DND-41 (cell line): ENCODE data around the gene LILRB3.

Experiments used
- ATAC-seq: fragments of 200-7000 bp; cut with Tn5 transposase; 3 replicates; pipeline ENCODE4 v1.9.1; 2021; ENCODE audit warnings: low read depth; ENCODE audit not compliant: insufficient read depth
- DNase-seq: peaks from one replicate; pipeline ENCODE4 v3.0.0-alpha.2; 2020
- H2AFZ ChIP-seq: 2 replicates; pipeline ENCODE4 v1.6.0; 2012; ENCODE audit warnings: low read depth, low read length
- H3K27ac ChIP-seq: 2 replicates; pipeline ENCODE4 v1.5.1; 2012; ENCODE audit warnings: low read length, inconsistent platforms
- H3K27me3 ChIP-seq: fragments of 200-600 bp; sonication (generic); 2 replicates; pipeline ENCODE4 v1.6.0; 2012; ENCODE audit warnings: low read length, mild to moderate bottlenecking, inconsistent platforms; ENCODE audit not compliant: insufficient read depth, poor library complexity
- H3K36me3 ChIP-seq: 2 replicates; pipeline ENCODE4 v1.5.1; 2012; ENCODE audit warnings: low read length, inconsistent platforms; ENCODE audit not compliant: insufficient read depth
- H3K4me1 ChIP-seq: 2 replicates; pipeline ENCODE4 v1.5.1; 2012; ENCODE audit warnings: mild to moderate bottlenecking, low read length; ENCODE audit not compliant: insufficient read depth
- H3K4me2 ChIP-seq: 2 replicates; pipeline ENCODE4 v1.6.0; 2012; ENCODE audit warnings: mild to moderate bottlenecking, moderate library complexity, low read length, inconsistent platforms; ENCODE audit not compliant: insufficient read depth
- H3K4me3 ChIP-seq, 2 experiments: fragments of 200-600 bp in 1 of 2; shearing (Covaris generic) in 1 of 2; 2 replicates each; pipeline ENCODE4 v1.5.1; 2012 to 2016; ENCODE audit warnings: inconsistent platforms in 2 of 2, low read length in 2 of 2, mild to moderate bottlenecking in 2 of 2, low read depth in 1 of 2, moderate library complexity in 1 of 2
- H3K79me2 ChIP-seq: 2 replicates; pipeline ENCODE4 v1.6.0; 2012; ENCODE audit warnings: low read length, inconsistent platforms; ENCODE audit not compliant: insufficient read depth
- H3K9ac ChIP-seq: 2 replicates; pipeline ENCODE4 v1.6.0; 2012; ENCODE audit warnings: low read depth, mild to moderate bottlenecking, inconsistent platforms, low read length, moderate library complexity
- H3K9me3 ChIP-seq: 2 replicates; pipeline ENCODE4 v1.5.1; 2012; ENCODE audit warnings: low read length, moderate library complexity, mild to moderate bottlenecking, inconsistent platforms; ENCODE audit not compliant: insufficient read depth, severe bottlenecking
- H4K20me1 ChIP-seq: 2 replicates; pipeline ENCODE4 v1.6.0; 2012; ENCODE audit warnings: low read length; ENCODE audit not compliant: insufficient read depth
- EZH2 ChIP-seq: IDR thresholded peaks from 3 replicates; pipeline ENCODE4 v1.6.1; 2012; ENCODE audit warnings: borderline replicate concordance, low read depth, mild to moderate bottlenecking, moderate library complexity, low read length, inconsistent platforms; ENCODE audit not compliant: severe bottlenecking
- TF ChIP-seq, protein P1 (sequence below): IDR thresholded peaks from 2 replicates; pipeline ENCODE4 v1.5.1; 2012; ENCODE audit warnings: borderline replicate concordance, low read length, moderate library complexity, mild to moderate bottlenecking; ENCODE audit not compliant: poor library complexity, severe bottlenecking; ENCODE audit errors: extremely low read depth

Gene LILRB3

DNA sequence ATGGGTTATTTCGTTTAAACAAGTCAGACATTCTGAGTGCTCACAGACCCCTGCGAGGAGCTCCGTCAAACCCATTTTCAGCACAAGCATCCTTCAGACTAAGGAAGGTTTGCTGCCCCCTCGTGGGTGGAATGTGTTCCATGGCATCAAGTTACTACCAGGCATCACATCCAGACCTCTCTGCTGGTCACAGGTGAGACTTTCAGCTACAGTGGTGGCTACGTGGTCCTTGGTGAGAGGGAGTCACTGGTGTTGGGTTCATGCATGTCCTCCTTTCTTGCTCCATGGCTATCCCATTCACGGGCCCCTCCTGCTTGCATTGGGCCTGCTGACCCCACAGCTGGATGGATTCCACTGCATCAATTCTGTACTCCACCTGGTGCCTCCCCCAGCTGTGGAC is 43.3 kb upstream of the LILRB3 start:
- no peak overlapping the region for H3K4me3 ChIP-seq
- H3K9me3 ChIP-seq = no peaks in the 10 kb centered on the region
- no peak overlapping the region for H3K4me2 ChIP-seq
- ATAC-seq (peak; percentile 52; the same call in 2 of the 3 replicates), DNase-seq (peak; percentile 63)
- no peaks in the 10 kb centered on the region for H3K36me3 ChIP-seq
- TF ChIP-seq, protein P1, sequence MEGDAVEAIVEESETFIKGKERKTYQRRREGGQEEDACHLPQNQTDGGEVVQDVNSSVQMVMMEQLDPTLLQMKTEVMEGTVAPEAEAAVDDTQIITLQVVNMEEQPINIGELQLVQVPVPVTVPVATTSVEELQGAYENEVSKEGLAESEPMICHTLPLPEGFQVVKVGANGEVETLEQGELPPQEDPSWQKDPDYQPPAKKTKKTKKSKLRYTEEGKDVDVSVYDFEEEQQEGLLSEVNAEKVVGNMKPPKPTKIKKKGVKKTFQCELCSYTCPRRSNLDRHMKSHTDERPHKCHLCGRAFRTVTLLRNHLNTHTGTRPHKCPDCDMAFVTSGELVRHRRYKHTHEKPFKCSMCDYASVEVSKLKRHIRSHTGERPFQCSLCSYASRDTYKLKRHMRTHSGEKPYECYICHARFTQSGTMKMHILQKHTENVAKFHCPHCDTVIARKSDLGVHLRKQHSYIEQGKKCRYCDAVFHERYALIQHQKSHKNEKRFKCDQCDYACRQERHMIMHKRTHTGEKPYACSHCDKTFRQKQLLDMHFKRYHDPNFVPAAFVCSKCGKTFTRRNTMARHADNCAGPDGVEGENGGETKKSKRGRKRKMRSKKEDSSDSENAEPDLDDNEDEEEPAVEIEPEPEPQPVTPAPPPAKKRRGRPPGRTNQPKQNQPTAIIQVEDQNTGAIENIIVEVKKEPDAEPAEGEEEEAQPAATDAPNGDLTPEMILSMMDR = peak; percentile 83
- TF ChIP-seq EZH2 = no peak
- peaks cover 10% of the 10 kb centered on the region for H3K27me3 ChIP-seq
- no peaks in the 10 kb centered on the region for H4K20me1 ChIP-seq
- H3K9ac ChIP-seq = no peak overlapping the region
- no peaks in the 10 kb centered on the region for H3K79me2 ChIP-seq
- H2AFZ ChIP-seq = no peak overlapping the region
- H3K4me1 ChIP-seq = no peaks in the 10 kb centered on the region
- no peak overlapping the region for H3K27ac ChIP-seq

DNA sequence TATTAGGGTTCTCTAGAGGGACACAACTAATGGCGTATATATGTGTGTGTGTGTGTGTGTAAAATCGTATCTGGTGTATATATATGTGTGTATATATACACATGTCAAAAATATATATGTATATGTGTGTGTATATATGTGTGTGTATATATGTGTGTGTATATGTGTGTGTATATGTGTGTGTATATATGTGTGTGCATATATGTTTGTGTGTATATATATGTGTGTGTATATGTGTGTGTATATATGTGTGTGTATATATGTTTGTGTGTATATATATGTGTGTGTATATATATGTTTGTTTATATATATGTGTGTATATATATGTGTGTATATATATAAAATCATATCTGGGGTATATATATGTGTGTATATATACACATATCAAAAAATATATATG is 39.7 kb upstream of the LILRB3 start:
- Histone ChIP-seq H3K27me3 (no peaks in the 10 kb centered on the region), H3K36me3 (no peaks in the 10 kb centered on the region), H3K4me3 (no peak overlapping the region), H3K27ac (no peak overlapping the region), H3K9ac (no peak overlapping the region), H3K9me3 (no peaks in the 10 kb centered on the region), H3K79me2 (no peaks in the 10 kb centered on the region), H3K4me1 (no peaks in the 10 kb centered on the region), H3K4me2 (no peak overlapping the region), H4K20me1 (no peaks in the 10 kb centered on the region), H2AFZ (no peak overlapping the region)
- DNase-seq = no peak
- no peak for ATAC-seq
- no peak for TF ChIP-seq EZH2
- TF ChIP-seq, protein P1 = no peak

DNA sequence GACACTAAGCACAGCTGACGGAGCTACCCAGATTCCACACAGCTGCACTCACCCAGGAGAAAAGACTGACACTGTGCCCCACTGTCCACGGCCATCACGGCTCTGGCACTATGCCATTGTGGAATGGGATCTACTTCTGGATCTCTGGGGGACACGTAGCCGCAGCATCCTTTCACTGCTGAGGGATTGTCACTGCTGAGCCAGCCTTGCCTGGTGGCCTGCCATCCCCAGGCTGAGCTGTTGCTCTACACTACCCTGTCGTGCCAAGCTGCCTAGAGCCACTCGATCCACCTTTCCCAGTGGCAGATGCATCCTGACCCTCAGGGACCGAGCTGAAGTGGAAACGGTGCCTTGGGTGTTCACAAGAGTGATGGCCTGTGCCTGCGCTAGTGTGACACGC is 39.3 kb upstream of the LILRB3 start:
- no peak for DNase-seq
- Histone ChIP-seq H3K9me3 (no peaks in the 10 kb centered on the region), H3K4me2 (no peak overlapping the region), H3K27me3 (no peaks in the 10 kb centered on the region), H3K36me3 (no peaks in the 10 kb centered on the region), H3K9ac (no peak overlapping the region), H3K4me1 (no peaks in the 10 kb centered on the region), H4K20me1 (no peaks in the 10 kb centered on the region), H3K27ac (no peak overlapping the region), H3K4me3 (no peak overlapping the region), H2AFZ (no peak overlapping the region), H3K79me2 (no peaks in the 10 kb centered on the region)
- no peak for ATAC-seq
- no peak for TF ChIP-seq EZH2
- TF ChIP-seq, protein P1 = no peak

DNA sequence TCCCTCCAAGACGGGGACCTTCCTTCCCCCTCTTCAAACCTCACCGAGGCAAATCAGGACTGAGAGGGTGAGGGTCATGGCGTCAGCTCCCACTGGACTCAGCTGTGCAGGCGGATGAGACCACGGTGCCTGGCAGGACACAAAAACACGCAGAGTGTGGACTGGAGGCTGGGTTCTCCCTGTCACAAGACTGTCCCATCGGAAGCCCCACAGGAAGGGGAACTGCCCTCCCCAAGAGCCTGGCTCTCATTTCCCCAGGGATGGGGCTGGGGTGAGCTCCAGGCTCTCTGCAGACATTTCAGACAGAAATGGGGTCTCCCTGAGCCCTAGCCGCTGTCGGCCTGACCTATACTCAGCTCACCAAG is 34.3 kb upstream of the LILRB3 start, which contains the start of gene LILRB5:
TSS of gene LILRB5 (minus strand) at position 158 of the 365 bp plus-strand sequence. CDS start at position 78, 80 bp downstream.
- Histone ChIP-seq H4K20me1 (0 out of 2 replicates have a peak, but pooled peaks cover 2% of the 10 kb centered on the region), H2AFZ (no peak within 1 kb of the TSS)
- ATAC-seq = no peak

More for the DNA sequence above, 34.3 kb upstream of the LILRB3 start, which contains the start of gene LILRB5:
- no peak within 1 kb of the TSS for H3K9ac ChIP-seq
- no peak within 1 kb of the TSS for H3K27ac ChIP-seq
- no peaks in the 10 kb centered on the region for H3K27me3 ChIP-seq
- no peak for DNase-seq
- H3K9me3 ChIP-seq = no peaks in the 10 kb centered on the region
- H3K79me2 ChIP-seq = no peaks in the 10 kb centered on the region
- H3K4me2 ChIP-seq = no peak within 1 kb of the TSS
- no peaks in the 10 kb centered on the region for H3K36me3 ChIP-seq
- no peak within 1 kb of the TSS for H3K4me3 ChIP-seq
- H3K4me1 ChIP-seq = no peaks in the 10 kb centered on the region
- no peak for TF ChIP-seq EZH2
- TF ChIP-seq, protein P1 = no peak
